Motor neuron (in vitro differentiated cells): ENCODE data around the gene ITGBL1. TPM values are rescaled to one million over a fixed set of nuclear protein-coding genes. Genes with fewer than 3 reads are reported as not detected.

Source experiments
- ATAC-seq, 8 experiments: fragments of 200-7000 bp; cut with Tn5 transposase; replicated peaks in 6 of 8; 2 replicates each; pipeline ENCODE4 v1.8.0; 2021; ENCODE audit warnings: mild to moderate bottlenecking in 8 of 8, moderate library complexity in 8 of 8
- H3K27ac ChIP-seq, 2 donors: fragments of 250-450 bp; sonication (Bioruptor Pico); 2 replicates each; pipeline ENCODE4 v1.9.0; 2021; ENCODE audit warnings: antibody characterized with exemption in 2 of 2, mild to moderate bottlenecking in 2 of 2, moderate library complexity in 1 of 2
- H3K4me1 ChIP-seq, 2 donors: fragments of 250-450 bp; sonication (Bioruptor Pico); replicated peaks in 1 of 2; 2 replicates each; pipeline ENCODE4 v1.6.1; 2021; ENCODE audit warnings: antibody characterized with exemption in 2 of 2, mild to moderate bottlenecking in 2 of 2, moderate library complexity in 1 of 2
- H3K4me3 ChIP-seq, 5 donors: fragments of 250-450 bp; sonication (Bioruptor Pico); 2 replicates each; pipeline ENCODE4 v1.9.0; 2021; ENCODE audit warnings: antibody characterized with exemption in 5 of 5, mild to moderate bottlenecking in 5 of 5, moderate library complexity in 4 of 5
- WGBS, 10 experiments: fragments of 450-650 bp; shearing (Covaris generic); methylation state at CpG; one replicate each; pipeline ENCODE4 v1.0.0; 2022; 5-methylcytosine and 5-hydroxymethylcytosine counted together
- in situ Hi-C, 9 experiments: fragments of 400-800 bp; cut with MboI; loops; one replicate each; pipeline ENCODE4 v1.15.0; 2021; ENCODE audit warnings: low sequenced_read_pairs in 9 of 9, low pct_unique_long_range_greater_than_20kb in 2 of 9; ENCODE audit not compliant: unreplicated experiment in 9 of 9
- total RNA-seq, 8 experiments: library from RNA; unstranded; fragments of 300-600 nt; gene quantifications; 2 replicates each; pipeline versions ENCODE4 v1.2.3 to v1.2.4, GENCODE V29; 2022

The ITGBL1 gene
- total RNA-seq, 8 experiments from 2014 or later = 3.2 to 187 (median 7.1) TPM; not detected in 4

DNA sequence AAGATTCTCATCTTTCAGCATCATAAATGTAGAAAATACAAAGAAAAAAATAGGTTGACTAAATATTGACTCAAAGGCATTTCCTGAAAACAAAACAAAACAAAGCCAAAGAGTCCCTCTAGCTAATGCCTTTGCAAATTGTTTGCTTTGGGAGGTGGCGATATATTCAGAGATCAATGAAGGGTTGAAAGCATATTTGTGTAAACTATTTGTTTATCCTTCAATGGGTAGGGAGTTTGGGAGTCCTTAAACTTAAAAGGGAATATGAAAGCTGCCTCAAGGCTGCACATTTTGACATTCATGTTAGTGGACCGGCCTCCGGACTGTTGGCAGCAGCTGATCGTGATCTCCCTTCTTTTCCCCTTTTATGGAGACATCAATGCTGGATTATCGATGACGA lies 257.5 kb downstream of the ITGBL1 start:
- Histone ChIP-seq H3K4me3 (no peak overlapping the region), H3K27ac (no peak overlapping the region), H3K4me1 (no peaks in the 10 kb centered on the region)
- in situ Hi-C loops = no loop called here
- peak in 1 of 8 experiments; percentile 86 for ATAC-seq
- WGBS, 10 experiments = 82 to 100% (median 97%) methylated on average over 1 to 6 of the region's 6 CpGs; no CpG with 5 or more reads in 1 of the 10 experiments

DNA sequence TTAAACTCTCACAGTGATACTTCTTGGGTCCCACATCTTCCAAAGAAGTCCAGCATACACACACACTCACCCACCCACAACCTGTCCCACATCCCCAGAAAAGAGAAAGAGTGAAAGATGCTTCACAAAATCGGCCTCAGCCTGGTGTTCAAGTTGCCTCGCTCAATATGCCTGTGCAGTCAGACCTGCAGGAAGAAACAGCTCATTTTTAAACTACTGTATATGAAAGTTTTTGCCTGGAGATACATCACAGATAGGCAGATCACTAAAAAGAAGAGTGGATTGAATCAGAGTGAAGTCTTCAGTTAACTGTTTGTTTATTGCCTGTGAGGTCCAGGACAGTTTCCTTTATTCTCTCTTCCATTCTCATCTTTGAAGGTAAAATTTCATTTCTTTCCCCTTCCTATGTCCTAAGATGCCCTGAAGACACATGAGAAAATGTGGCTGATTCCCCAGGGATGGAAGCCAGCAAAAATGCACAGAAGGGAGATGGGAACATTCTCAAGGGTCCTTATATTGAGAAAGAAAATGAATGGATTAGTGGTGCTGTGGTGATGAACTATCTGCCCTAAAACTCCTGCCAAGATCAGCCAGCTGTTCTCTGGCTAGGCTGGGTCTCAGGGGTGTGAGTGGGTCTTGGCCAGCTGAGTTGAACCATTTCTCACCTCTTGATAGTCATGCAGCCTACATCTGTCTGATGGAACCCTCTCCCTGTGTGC lies 259.0 kb downstream of the ITGBL1 start:
- ATAC-seq = no peak
- H3K4me3 ChIP-seq = no peak overlapping the region
- no peak overlapping the region for H3K27ac ChIP-seq
- WGBS, 10 experiments = 50 to 100% (median 77%) methylated on average over 1 to 2 of the region's 2 CpGs; no CpG with 5 or more reads in 6 of the 10 experiments
- in situ Hi-C loops = no loop called here
- no peaks in the 10 kb centered on the region for H3K4me1 ChIP-seq

DNA sequence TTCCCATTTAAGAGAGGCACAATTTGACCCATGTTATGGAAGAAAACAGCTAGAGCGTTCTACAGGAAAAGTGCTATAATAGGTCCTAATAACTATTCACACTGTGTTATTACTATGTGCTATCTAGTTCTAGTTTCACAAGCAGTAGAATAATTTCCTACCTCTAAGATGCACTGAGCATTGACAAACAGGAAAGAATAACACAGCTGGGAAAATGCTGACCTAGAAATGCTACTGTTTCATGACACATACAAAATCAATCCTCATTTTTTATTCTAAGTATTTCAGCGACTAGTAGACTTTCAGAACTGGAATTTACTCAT lies 259.5 kb downstream of the ITGBL1 start:
- Histone ChIP-seq H3K4me1 (no peaks in the 10 kb centered on the region), H3K4me3 (no peak overlapping the region), H3K27ac (no peak overlapping the region)
- WGBS, 10 experiments = 58 to 100% (median 83%) methylated on average over 1 to 2 of the region's 2 CpGs; no CpG with 5 or more reads in 2 of the 10 experiments
- ATAC-seq = no peak
- in situ Hi-C loops = no loop called here

DNA sequence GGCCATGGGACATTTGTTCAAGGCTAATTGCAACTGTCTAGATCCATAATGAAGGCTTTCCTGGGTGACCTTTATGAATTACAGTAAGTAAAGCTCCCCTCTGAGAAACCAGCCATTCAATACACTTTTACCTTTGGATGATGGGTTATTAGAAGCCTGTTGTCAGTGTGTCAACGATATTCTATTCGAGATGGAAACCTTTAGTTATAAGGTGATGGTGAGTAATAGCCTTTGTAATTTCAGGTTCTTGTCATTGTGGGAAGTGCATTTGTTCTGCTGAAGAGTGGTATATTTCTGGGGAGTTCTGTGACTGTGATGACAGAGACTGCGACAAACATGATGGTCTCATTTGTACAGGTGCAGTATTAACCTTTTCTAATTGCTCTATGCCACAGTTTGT lies 261.7 kb downstream of the ITGBL1 start:
- no peak overlapping the region for H3K4me3 ChIP-seq
- WGBS, 10 experiments = 83 to 100% (median 94%) methylated on average over 1 to 3 of the region's 3 CpGs; no CpG with 5 or more reads in 2 of the 10 experiments
- H3K4me1 ChIP-seq = no peaks in the 10 kb centered on the region
- H3K27ac ChIP-seq = no peak overlapping the region
- no peak for ATAC-seq
- in situ Hi-C loops = no loop called here

DNA sequence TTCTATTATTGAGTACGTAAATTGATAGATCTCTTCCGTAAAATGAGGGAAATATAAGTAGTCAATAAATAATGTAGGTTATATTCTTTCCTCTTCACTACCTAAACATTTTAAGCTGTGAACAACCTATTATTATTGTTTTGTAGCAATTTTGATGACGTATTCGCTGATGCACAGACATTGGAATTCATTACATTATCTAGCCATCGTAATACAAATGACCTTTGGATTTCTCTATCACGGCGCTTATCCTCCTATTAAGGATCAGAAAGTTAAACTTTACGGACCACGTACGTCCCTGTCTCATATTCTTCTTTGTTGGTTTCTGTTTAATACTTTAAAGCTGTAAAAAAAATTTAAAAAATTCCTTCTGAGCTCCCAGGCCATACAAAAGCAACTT lies 264.9 kb downstream of the ITGBL1 start:
- in situ Hi-C loops = no loop called here
- no peaks in the 10 kb centered on the region for H3K4me1 ChIP-seq
- H3K4me3 ChIP-seq = no peak overlapping the region
- ATAC-seq = no peak
- H3K27ac ChIP-seq = no peak overlapping the region
- WGBS, 10 experiments = 82 to 99% (median 92%) methylated on average over 3 to 10 of the region's 10 CpGs

DNA sequence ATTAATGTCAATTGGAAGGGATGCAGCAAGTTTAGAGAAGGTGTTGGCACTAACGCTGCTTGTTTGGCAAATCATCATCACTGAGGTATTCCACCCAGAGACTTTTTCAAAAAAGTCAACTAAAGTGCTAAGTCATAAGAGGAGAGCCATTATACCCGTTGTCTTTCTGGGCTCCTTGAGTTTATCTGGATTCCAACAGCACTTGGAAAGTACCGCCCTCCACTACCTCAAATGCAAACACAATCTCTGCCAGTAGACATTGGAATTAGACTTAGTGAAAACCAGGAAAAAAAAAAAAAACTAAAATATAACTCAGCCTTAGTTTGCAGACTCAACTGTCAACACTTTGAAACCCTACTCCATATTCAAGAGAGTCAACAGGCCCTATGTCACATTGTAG lies 266.0 kb downstream of the ITGBL1 start:
- no peak for ATAC-seq
- no peaks in the 10 kb centered on the region for H3K4me1 ChIP-seq
- H3K4me3 ChIP-seq = no peak overlapping the region
- H3K27ac ChIP-seq = no peak overlapping the region
- WGBS, 10 experiments = 40 to 100% (median 82%) methylated on average over 1 to 3 of the region's 3 CpGs; no CpG with 5 or more reads in 3 of the 10 experiments
- in situ Hi-C loops = no loop called here

DNA sequence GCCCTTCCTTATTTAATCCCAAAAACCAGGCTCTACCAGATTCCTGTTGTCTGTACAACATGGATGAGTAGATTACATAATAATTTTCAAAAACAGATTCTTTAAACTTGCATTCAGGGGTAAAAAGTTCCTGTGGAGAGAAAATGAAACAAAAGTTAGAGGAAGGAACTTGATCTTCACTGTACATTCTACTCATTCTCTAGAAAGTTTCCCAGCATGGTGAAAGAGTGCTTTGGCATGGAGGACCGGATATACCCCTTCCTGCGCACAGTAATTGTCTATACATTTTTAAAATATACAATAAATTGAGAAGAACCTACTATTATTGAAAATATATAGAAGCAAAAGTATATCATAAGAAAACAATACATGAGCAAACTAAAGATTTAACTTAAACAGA lies 274.2 kb downstream of the ITGBL1 start:
- 83 to 100% (median 98%) methylated on average over 1 to 2 of the region's 2 CpGs for WGBS, 10 experiments
- Histone ChIP-seq H3K4me1 (peaks cover 3 to 6% of the 10 kb centered on the region in 2 donors), H3K27ac (no peak overlapping the region), H3K4me3 (no peak overlapping the region)
- in situ Hi-C loops = no loop called here
- ATAC-seq = no peak

DNA sequence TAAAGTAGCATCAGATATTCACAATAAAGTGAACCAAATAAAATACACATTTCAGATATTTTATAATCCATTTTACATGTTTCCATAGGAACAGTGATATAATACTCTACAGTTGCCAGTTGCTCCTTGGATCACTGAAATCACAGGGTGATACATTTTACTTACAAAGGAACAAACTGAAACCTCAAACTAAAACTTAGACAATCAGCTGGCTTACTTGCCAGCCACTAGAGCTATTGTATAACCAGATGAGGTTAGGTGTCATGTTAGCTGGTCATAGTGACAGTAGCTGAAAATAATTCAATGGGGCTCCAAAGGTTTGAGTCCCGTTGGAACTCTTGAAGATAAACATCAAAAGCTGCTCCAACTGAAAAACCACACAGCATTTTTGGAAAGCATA lies 274.6 kb downstream of the ITGBL1 start:
- ATAC-seq = no peak
- peaks cover 3 to 6% of the 10 kb centered on the region in 2 donors for H3K4me1 ChIP-seq
- WGBS, 10 experiments = 0 to 71% (median 40%) methylated on average over 1 of the region's 1 CpG; no CpG with 5 or more reads in 3 of the 10 experiments
- no peak overlapping the region for H3K27ac ChIP-seq
- H3K4me3 ChIP-seq = no peak overlapping the region
- in situ Hi-C loops = no loop called here

DNA sequence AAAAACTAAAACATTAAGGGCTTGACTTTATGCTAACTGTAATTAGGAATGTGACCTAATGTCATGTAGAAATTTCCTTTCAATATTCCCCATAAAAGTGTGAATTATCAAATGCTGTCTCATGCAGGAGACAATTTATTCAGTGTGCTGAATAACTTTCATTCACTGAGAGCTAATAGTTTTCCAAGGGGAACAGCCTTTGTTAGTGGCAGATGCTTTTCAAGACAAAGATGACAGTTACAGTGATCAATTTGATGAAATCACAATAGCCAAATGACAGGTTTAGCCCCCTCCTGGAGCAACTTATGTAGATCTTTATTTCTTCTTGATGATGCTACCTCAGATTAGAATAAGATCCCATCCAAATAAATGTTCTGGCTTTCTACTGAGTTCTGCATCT lies 275.5 kb downstream of the ITGBL1 start:
- Histone ChIP-seq H3K27ac (no peak overlapping the region), H3K4me3 (no peak overlapping the region), H3K4me1 (peaks cover 3 to 6% of the 10 kb centered on the region in 2 donors)
- ATAC-seq = no peak
- in situ Hi-C loops = no loop called here

DNA sequence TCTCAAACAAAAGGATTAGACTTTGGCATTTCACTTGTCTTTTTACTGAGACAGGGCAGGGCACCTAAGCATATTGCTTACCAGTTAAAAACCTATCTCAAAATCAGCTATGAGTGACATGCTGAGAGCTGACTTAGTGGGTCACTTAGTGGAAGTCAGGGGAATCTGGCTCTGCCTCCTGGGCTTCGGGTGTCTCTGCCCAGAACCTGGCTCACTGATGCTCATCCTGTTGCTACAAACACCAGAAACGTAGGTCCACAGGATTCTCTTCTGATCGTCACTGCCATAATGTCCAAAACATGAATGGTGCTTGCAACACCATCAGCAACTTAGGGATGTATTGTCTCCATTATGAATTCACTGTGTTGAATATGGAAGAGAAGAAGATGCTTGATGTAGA lies 276.1 kb downstream of the ITGBL1 start:
- no peak for ATAC-seq
- in situ Hi-C loops = no loop called here
- Histone ChIP-seq H3K27ac (no peak overlapping the region), H3K4me3 (no peak overlapping the region), H3K4me1 (peaks cover 3 to 6% of the 10 kb centered on the region in 2 donors)
- 63 to 100% (median 83%) methylated on average over 1 to 3 of the region's 3 CpGs; no CpG with 5 or more reads in 4 of the 10 experiments for WGBS, 10 experiments

DNA sequence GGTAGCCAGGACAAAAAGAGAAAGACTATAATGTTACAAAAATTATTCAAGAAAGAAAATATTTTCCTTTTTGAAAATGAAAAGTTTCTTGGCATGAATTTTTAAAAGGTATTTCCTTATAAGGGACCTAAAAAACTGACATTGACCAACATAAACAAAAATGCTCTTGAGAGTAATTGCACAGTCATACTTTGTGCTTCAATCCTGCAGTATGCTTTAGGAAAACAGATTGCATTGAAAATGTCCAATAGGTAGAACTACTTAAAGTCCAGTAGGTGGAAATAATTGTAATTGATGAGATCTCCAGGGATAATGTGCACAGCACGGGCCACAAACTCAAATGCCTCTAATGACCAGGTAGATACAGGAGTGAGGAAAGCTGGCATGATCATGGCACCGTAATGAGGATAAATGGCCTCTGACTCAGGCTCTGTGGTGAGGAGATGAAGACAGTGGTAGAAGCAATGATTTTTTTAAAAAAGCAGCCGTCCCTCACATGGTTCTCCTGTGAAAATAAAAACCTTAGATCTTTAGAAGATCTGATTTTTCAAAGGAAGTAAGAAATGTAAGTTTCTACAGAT lies 278.0 kb downstream of the ITGBL1 start:
- WGBS, 10 experiments = 55 to 100% (median 73%) methylated on average over 1 to 3 of the region's 3 CpGs; no CpG with 5 or more reads in 1 of the 10 experiments
- Histone ChIP-seq H3K4me1 (peaks cover 3 to 6% of the 10 kb centered on the region in 2 donors), H3K27ac (no peak overlapping the region), H3K4me3 (no peak overlapping the region)
- no peak for ATAC-seq
- in situ Hi-C loops = no loop called here

DNA sequence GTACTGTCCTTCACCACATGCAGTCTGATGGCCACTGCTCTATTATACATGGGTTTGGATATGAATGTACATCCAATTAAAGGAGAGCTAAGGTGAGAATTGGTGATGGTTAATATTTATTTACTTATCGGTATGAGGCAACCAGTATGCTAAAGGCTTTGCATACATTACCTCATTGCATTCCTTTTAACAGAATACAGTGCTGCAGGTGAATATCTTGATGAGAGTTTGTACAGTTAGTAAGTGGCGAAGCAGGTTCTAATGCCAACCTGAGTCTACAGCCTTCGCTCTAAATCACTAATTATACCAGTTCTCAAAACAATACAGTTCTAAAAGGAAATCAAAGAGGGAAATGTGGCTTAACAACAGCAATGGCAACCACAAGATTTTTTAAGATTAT lies 284.1 kb downstream of the ITGBL1 start:
- in situ Hi-C loops = no loop called here
- Histone ChIP-seq H3K27ac (no peak overlapping the region), H3K4me3 (no peak overlapping the region), H3K4me1 (no peaks in the 10 kb centered on the region)
- no peak for ATAC-seq
- WGBS, 10 experiments = 51 to 100% (median 80%) methylated on average over 1 to 3 of the region's 3 CpGs; no CpG with 5 or more reads in 1 of the 10 experiments

DNA sequence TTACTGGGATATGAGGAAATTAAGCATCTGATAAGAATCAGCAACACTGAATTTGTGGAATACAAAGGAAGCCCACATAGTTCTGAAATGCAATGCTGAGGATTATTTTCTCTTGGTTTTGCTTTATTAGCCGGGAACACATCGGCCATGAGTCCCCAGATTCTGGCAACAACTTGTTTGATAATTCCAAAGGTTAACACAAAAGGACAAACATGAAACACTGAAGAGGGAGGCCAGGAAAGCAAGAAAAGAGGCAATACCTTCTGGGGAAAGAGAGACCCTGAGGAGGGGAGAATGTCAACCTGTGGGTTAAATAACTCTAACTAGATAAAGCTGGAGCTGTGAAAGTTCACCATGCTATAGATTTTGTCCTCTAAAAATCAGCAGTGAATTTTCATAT lies 285.9 kb downstream of the ITGBL1 start:
- Histone ChIP-seq H3K27ac (no peak overlapping the region), H3K4me3 (no peak overlapping the region), H3K4me1 (no peaks in the 10 kb centered on the region)
- 0 to 100% (median 94%) methylated on average over 1 to 2 of the region's 2 CpGs; no CpG with 5 or more reads in 3 of the 10 experiments for WGBS, 10 experiments
- no peak for ATAC-seq
- in situ Hi-C loops = no loop called here
